Adrenal gland (tissue), 5 donors: ENCODE data around the gene LMNB1.

ENCODE experiments used
- CTCF ChIP-seq, 6 experiments: fragments of 450-650 bp in 4 of 6; fragments of 200-600 bp in 2 of 6; sonication (generic) in 1 of 6; IDR thresholded peaks; 1 replicate in 5 of 6; 2 replicates in 1 of 6; pipeline versions ENCODE4 v1.5.1 to v1.8.0; 2016 to 2021; ENCODE audit warnings: antibody characterized with exemption in 6 of 6, mild to moderate bottlenecking in 2 of 6, moderate library complexity in 1 of 6
- POLR2A ChIP-seq, 2 donors: fragments of 450-650 bp; IDR thresholded peaks; one replicate each; pipeline ENCODE4 v1.6.1; 2017; ENCODE audit warnings: antibody characterized with exemption in 2 of 2, mild to moderate bottlenecking in 2 of 2, moderate library complexity in 1 of 2
- donor health status: DM: no; HTN: no; CAD: no.

- no peak for TF ChIP-seq CTCF (IDR thresholded peaks at IDR 0.05)
- no peak for TF ChIP-seq POLR2A (IDR thresholded peaks at IDR 0.05)
Measured at GRCh38 chr5:126752081-126752785, 24.7 kb upstream of the LMNB1 start.
